Common myeloid progenitor, CD34-positive (primary cell): ENCODE results near the gene BMPER.

Experiments used
- CTCF ChIA-PET: fragments of 350-600 bp; sonication (Branson Sonifier 250); formaldehyde crosslinking; loops from one replicate; lab custom pipeline; 2021; ENCODE audit warnings: antibody characterized with exemption; lab: Charles Lee
- POLR2A ChIA-PET: fragments of 350-600 bp; sonication (Branson Sonifier 250); formaldehyde crosslinking; loops from one replicate; lab custom pipeline; 2021; ENCODE audit warnings: antibody characterized with exemption; lab: Charles Lee
- DNase-seq, 3 donors: peaks; one replicate each; pipeline versions ENCODE4 v3.0.0 to v3.0.0-alpha.2; 2013
- H3K27ac ChIP-seq, 2 experiments: 1 replicate in 1 of 2; 2 replicates in 1 of 2; pipeline ENCODE4 v1.7.0; 2013; ENCODE audit warnings: inconsistent platforms in 2 of 2, low read length in 2 of 2, mild to moderate bottlenecking in 2 of 2, low read depth in 1 of 2, moderate library complexity in 1 of 2; ENCODE audit not compliant: severe bottlenecking in 2 of 2, insufficient read depth in 1 of 2, poor library complexity in 1 of 2
- H3K27me3 ChIP-seq, 5 experiments: replicated peaks in 2 of 5; 1 replicate in 3 of 5; 2 replicates in 2 of 5; pipeline versions ENCODE4 v1.6.1 to v1.7.0; 2013; ENCODE audit warnings: low read length in 4 of 5, mild to moderate bottlenecking in 2 of 5, moderate library complexity in 2 of 5, inconsistent platforms in 1 of 5; ENCODE audit not compliant: insufficient read depth in 5 of 5, control insufficient read depth in 4 of 5
- H3K36me3 ChIP-seq, 4 experiments: 1 replicate in 2 of 4; 2 replicates in 2 of 4; pipeline versions ENCODE4 v1.6.1 to v1.7.0; 2013; ENCODE audit warnings: low read length in 3 of 4, control low read depth in 1 of 4, mild to moderate bottlenecking in 1 of 4; ENCODE audit not compliant: control insufficient read depth in 4 of 4, insufficient read depth in 4 of 4
- H3K4me1 ChIP-seq, 4 experiments: 1 replicate in 3 of 4; 2 replicates in 1 of 4; pipeline versions ENCODE4 v1.6.1 to v1.7.1; 2013; ENCODE audit warnings: low read length in 3 of 4, mild to moderate bottlenecking in 3 of 4, control low read depth in 1 of 4, inconsistent platforms in 1 of 4, moderate library complexity in 1 of 4; ENCODE audit not compliant: control insufficient read depth in 4 of 4, insufficient read depth in 4 of 4; ENCODE audit errors: control extremely low read depth in 1 of 4
- H3K4me3 ChIP-seq, 7 experiments: 1 replicate in 4 of 7; 2 replicates in 3 of 7; pipeline versions ENCODE4 v1.5.1 to v1.7.0; 2013; ENCODE audit warnings: mild to moderate bottlenecking in 7 of 7, low read length in 6 of 7, moderate library complexity in 6 of 7, inconsistent platforms in 2 of 7, low read depth in 2 of 7, control low read depth in 1 of 7; ENCODE audit not compliant: insufficient read depth in 4 of 7, control insufficient read depth in 1 of 7; ENCODE audit errors: extremely low read depth in 1 of 7
- H3K9me3 ChIP-seq, 5 experiments: 1 replicate in 4 of 5; 2 replicates in 1 of 5; pipeline versions ENCODE4 v1.6.1 to v1.7.1; 2013; ENCODE audit warnings: low read length in 4 of 5, mild to moderate bottlenecking in 2 of 5, inconsistent platforms in 1 of 5, low read depth in 1 of 5, moderate library complexity in 1 of 5; ENCODE audit not compliant: control insufficient read depth in 4 of 5, insufficient read depth in 2 of 5; ENCODE audit errors: control extremely low read depth in 1 of 5
- WGBS: methylation state at CpG from one replicate; pipeline ENCODE4 v1.1.5; 2013; ENCODE audit not compliant: insufficient coverage; 5-methylcytosine and 5-hydroxymethylcytosine counted together

The BMPER gene

GRCh38 chr7:33964417-33965182 lies 59.3 kb downstream of the BMPER start:
- H3K4me1 ChIP-seq = no peaks in the 10 kb centered on the region
- no peak overlapping the region for H3K4me3 ChIP-seq
- H3K27ac ChIP-seq = no peak overlapping the region
- no peak for DNase-seq
- H3K27me3 ChIP-seq = peaks cover 0 to 3% (median 0%) of the 10 kb centered on the region in 5 experiments
- WGBS = 100% methylated on average over 1 of the region's 9 CpGs
- H3K9me3 ChIP-seq = no peaks in the 10 kb centered on the region
- CTCF ChIA-PET = no interaction called here
- H3K36me3 ChIP-seq = no peaks in the 10 kb centered on the region
- POLR2A ChIA-PET = no interaction called here

DNA sequence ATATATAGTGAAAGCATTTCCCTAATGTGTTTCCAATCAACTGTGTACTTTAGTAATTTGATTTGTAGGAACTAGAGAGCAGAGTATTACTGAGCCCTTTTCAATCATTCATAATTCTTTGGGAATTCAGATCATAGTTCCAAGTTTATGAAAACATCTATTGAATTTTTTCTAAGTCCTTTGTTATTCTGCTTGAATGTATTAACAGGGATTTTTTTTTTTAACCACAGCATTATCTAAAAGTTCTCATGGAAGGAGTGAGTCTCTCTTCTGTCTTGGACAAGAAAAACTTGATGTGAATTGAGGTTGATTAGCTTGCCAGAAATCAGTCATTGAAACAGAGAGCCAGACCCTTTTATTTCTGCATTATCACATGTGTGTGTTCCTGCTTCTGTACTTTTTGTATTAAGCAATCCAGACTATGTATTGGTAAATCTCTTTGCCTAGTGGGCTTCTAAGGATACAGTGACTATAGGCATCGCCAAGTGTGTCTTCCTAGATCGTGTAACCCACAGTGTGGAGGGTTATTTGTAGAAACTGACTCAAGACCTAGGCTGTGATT lies 59.9 kb downstream of the BMPER start:
- no peak overlapping the region for H3K27ac ChIP-seq
- peaks cover 0 to 3% (median 0%) of the 10 kb centered on the region in 5 experiments for H3K27me3 ChIP-seq
- no peaks in the 10 kb centered on the region for H3K36me3 ChIP-seq
- 95% methylated on average over 2 of the region's 2 CpGs for WGBS
- ChIA-PET POLR2A (no interaction called here), CTCF (interaction anchor here (0.9 kb wide), 1 partner anchor 10 kb away, joined by 3 read pairs; no protein-coding TSS in a partner anchor)
- H3K4me3 ChIP-seq = no peak overlapping the region
- DNase-seq = no peak
- H3K9me3 ChIP-seq = no peaks in the 10 kb centered on the region
- no peaks in the 10 kb centered on the region for H3K4me1 ChIP-seq

DNA sequence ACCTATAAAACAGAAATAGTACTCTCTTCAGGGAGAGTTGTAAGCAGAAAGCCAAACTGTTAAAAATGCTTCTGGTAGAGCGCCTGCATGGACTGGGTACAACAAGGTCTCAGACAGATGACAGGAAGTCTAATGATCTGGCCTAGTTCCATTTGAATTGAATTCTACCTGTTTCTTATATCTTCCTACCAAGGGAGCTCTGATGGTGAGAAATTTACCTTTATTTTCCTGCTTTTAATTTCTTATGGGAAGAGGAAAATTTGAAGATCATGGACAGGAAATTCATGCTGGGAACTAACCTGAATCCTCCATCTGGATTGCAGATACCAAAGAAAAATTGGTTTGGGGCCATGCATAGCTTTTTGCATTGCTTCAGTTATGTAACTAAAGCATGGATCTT lies 63.3 kb downstream of the BMPER start:
- no peak overlapping the region for H3K27ac ChIP-seq
- no peaks in the 10 kb centered on the region for H3K9me3 ChIP-seq
- POLR2A ChIA-PET = no interaction called here
- DNase-seq = no peak
- no peaks in the 10 kb centered on the region for H3K36me3 ChIP-seq
- no peaks in the 10 kb centered on the region for H3K4me1 ChIP-seq
- H3K4me3 ChIP-seq = no peak overlapping the region
- H3K27me3 ChIP-seq = no peaks in the 10 kb centered on the region
- WGBS = 100% methylated on average over 1 of the region's 1 CpG
- CTCF ChIA-PET = no interaction called here

- H3K36me3 ChIP-seq = no peaks in the 10 kb centered on the region
- DNase-seq = no peak
- H3K27me3 ChIP-seq = no peaks in the 10 kb centered on the region
- CTCF ChIA-PET = interaction anchor here (1.7 kb wide), 1 partner anchor 10 kb away, joined by 5 read pairs; no protein-coding TSS in a partner anchor
- POLR2A ChIA-PET = no interaction called here
- 98% methylated on average over 4 of the region's 5 CpGs for WGBS
- no peak overlapping the region for H3K27ac ChIP-seq
- no peaks in the 10 kb centered on the region for H3K4me1 ChIP-seq
- H3K9me3 ChIP-seq = peaks cover 0 to 2% (median 0%) of the 10 kb centered on the region in 5 experiments
- H3K4me3 ChIP-seq = no peak overlapping the region
Observed at GRCh38 chr7:33970536-33970935, 65.2 kb downstream of the BMPER start.

DNA sequence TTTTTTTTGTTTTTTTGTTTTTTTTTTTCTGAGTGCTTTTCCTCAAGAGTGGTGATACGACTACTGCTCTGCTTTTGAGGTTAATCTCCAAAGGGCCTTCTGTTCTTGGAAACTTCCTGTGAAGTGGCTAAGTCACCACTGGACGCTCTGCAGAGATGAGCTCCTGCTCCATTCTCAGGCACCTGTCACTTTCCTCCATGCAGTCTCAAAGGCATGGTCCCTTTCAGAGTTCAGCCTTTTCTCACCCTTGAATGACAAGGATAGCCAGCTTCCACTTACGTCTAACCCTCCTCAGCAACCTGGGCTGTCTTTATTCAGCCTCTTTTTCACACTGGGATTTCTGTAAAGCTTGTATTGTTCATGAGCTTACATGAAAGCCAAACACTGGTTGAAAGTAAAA lies 65.8 kb downstream of the BMPER start:
- CTCF ChIA-PET = interaction anchor here (1.7 kb wide), 1 partner anchor 9 kb away, joined by 5 read pairs; no protein-coding TSS in a partner anchor
- Histone ChIP-seq H3K27me3 (no peaks in the 10 kb centered on the region), H3K9me3 (peaks cover 0 to 2% (median 0%) of the 10 kb centered on the region in 5 experiments), H3K36me3 (no peaks in the 10 kb centered on the region), H3K27ac (no peak overlapping the region), H3K4me3 (no peak overlapping the region), H3K4me1 (no peaks in the 10 kb centered on the region)
- no peak for DNase-seq
- POLR2A ChIA-PET = no interaction called here
- WGBS = 86% methylated on average over 2 of the region's 3 CpGs

GRCh38 chr7:33973231-33974015 lies 68.1 kb downstream of the BMPER start:
- CTCF ChIA-PET = no interaction called here
- Histone ChIP-seq H3K4me3 (no peak overlapping the region), H3K9me3 (peaks cover 0 to 2% (median 0%) of the 10 kb centered on the region in 5 experiments), H3K27ac (no peak overlapping the region), H3K27me3 (no peaks in the 10 kb centered on the region), H3K36me3 (no peaks in the 10 kb centered on the region), H3K4me1 (no peaks in the 10 kb centered on the region)
- 88% methylated on average over 5 of the region's 5 CpGs for WGBS
- POLR2A ChIA-PET = no interaction called here
- DNase-seq = no peak
